Endothelial cell of umbilical vein (primary cell): Measurements from ENCODE around the gene L3MBTL3.

Experiments used
- CTCF ChIP-seq, 2 donors: IDR thresholded peaks; 1 replicate in 1 of 2; 2 replicates in 1 of 2; pipeline ENCODE4 v1.5.1; 2011; ENCODE audit warnings: low read length in 2 of 2, mild to moderate bottlenecking in 2 of 2, moderate library complexity in 2 of 2, control low read depth in 1 of 2, inconsistent platforms in 1 of 2, low read depth in 1 of 2; ENCODE audit not compliant: insufficient read depth in 1 of 2; ENCODE audit errors: extremely low read depth in 1 of 2
- JUN ChIP-seq: IDR thresholded peaks from 2 replicates; pipeline ENCODE4 v1.6.1; 2011; ENCODE audit warnings: borderline replicate concordance, low read depth; ENCODE audit not compliant: insufficient read length, insufficient read depth
- POLR2A ChIP-seq: IDR thresholded peaks from 2 replicates; pipeline ENCODE4 v1.6.1; 2012; ENCODE audit warnings: low read depth, mild to moderate bottlenecking, control low read depth, low read length

GRCh38 chr6:130009146-130009545 is 9.2 kb upstream of the L3MBTL3 start:
- TF ChIP-seq CTCF (IDR thresholded peaks at IDR 0.05; ENCODE audit: extremely low read depth in 1 of 2, insufficient read depth in 1 of 2, low read depth in 1 of 2, low read length in 2 of 2) = no peak
- peak; percentile 3 for TF ChIP-seq JUN
- peak; percentile 10 for TF ChIP-seq POLR2A
